ENCODE measurements around the gene SPATA31C2. TPM values are rescaled to one million over a fixed set of nuclear protein-coding genes. Genes with fewer than 3 reads are reported as not detected.
"Not testable (repeated sequence)": the region's sequence is repeated elsewhere in the genome, so short reads cannot be mapped to it uniquely, and the experiment has no call there.

SPATA31C2 gene
- total RNA-seq, 1 donor from 2014 or later, result 0.34 TPM

DNA sequence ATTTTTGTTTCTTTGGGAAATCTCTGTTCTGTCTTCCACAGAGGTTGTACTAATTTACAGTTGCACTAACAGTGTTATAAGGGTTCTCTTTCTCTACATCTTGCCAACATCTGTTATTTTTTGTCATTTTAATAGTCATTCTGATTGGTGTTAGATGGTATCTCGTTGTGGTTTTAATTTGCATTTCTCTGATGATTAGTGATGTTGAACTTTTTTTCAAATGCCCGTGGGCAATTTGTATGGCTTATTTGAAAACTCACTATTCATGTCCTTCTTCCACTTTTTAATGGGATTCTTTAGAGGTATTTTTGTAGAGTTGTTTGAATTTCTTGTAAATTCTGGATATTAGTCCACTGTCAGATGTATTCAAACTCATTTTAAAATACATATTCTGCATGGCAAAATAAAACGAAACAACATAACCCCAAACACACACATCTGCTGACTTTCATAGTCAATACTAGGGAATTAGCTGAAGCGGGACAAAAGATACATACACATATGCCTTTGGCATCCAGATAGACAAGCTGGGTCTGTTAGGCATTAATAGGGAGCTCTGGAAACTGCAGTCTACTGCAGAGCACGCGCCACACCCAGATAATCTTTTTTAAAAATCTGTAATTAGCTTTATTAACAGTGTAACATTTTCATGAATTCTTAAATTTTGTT lies 5.8 kb upstream of the SPATA31C2 start:
- H3K27ac Mint-ChIP-seq, result no peak overlapping the region
- peaks cover 24% of the 10 kb centered on the region for H3K27me3 Mint-ChIP-seq (ENCODE audit: low read depth)
- H3K9me3 Mint-ChIP-seq, result peaks cover 7% of the 10 kb centered on the region
- H3K36me3 Mint-ChIP-seq, result no peaks in the 10 kb centered on the region
- H3K4me1 Mint-ChIP-seq, result peaks cover 3% of the 10 kb centered on the region
- TF ChIP-seq, protein P1, sequence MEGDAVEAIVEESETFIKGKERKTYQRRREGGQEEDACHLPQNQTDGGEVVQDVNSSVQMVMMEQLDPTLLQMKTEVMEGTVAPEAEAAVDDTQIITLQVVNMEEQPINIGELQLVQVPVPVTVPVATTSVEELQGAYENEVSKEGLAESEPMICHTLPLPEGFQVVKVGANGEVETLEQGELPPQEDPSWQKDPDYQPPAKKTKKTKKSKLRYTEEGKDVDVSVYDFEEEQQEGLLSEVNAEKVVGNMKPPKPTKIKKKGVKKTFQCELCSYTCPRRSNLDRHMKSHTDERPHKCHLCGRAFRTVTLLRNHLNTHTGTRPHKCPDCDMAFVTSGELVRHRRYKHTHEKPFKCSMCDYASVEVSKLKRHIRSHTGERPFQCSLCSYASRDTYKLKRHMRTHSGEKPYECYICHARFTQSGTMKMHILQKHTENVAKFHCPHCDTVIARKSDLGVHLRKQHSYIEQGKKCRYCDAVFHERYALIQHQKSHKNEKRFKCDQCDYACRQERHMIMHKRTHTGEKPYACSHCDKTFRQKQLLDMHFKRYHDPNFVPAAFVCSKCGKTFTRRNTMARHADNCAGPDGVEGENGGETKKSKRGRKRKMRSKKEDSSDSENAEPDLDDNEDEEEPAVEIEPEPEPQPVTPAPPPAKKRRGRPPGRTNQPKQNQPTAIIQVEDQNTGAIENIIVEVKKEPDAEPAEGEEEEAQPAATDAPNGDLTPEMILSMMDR (IDR thresholded peaks at IDR 0.05; ENCODE audit: unreplicated experiment), result no peak
- no peak overlapping the region for H3K4me3 Mint-ChIP-seq
- no peak for DNase-seq (ENCODE audit: low spot score in 2 of 2, unreplicated experiment in 2 of 2)

DNA sequence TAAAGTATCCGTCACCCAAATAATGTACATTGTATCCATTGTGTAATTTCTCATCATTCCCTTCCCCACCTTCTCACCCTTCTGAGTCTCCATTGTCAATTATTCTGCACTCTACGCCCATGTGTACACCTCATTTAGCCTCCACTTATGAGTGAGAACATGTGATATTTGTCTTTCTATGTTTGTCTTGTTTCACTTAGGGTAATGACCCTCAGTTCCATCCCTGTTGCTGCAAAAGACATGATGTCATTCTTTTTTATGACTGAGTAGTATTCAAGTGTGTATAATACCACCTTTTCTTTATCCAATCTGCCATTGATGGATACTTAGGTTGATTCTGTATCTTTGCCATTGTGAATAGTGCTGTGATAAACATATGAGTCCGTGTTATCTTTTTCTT lies 4.9 kb upstream of the SPATA31C2 start:
- DNase-seq (ENCODE audit: low spot score in 2 of 2, unreplicated experiment in 2 of 2), result no peak
- H3K4me3 Mint-ChIP-seq, result no peak overlapping the region
- H3K27me3 Mint-ChIP-seq (ENCODE audit: low read depth), result peaks cover 20% of the 10 kb centered on the region
- TF ChIP-seq, protein P1 (IDR thresholded peaks at IDR 0.05; ENCODE audit: unreplicated experiment), result no peak
- H3K36me3 Mint-ChIP-seq, result no peaks in the 10 kb centered on the region
- H3K27ac Mint-ChIP-seq, result no peak overlapping the region
- H3K4me1 Mint-ChIP-seq, result peaks cover 3% of the 10 kb centered on the region
- H3K9me3 Mint-ChIP-seq, result peaks cover 7% of the 10 kb centered on the region

DNA sequence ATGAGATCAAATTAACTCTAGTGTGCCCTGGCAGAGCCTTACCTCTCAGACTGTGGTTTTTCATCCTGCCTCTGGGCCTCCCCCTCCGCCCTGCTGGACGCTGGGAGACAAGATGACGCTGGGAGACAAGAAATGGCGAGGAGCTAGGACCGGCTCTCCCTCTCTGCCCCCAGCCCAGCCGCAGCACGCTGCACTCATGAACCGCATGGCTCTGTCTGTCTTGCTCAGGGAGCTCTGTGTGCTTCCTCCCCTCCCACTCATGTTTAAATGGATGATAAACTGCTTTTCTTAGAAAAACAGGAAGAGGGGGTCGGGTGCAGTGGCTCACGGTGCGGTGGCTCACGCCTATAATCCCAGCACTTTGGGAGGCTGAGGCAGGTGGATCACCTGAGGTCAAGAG lies 4.7 kb downstream of the SPATA31C2 start:
- H3K4me3 Mint-ChIP-seq, result peak overlapping the region; percentile 22

DNA sequence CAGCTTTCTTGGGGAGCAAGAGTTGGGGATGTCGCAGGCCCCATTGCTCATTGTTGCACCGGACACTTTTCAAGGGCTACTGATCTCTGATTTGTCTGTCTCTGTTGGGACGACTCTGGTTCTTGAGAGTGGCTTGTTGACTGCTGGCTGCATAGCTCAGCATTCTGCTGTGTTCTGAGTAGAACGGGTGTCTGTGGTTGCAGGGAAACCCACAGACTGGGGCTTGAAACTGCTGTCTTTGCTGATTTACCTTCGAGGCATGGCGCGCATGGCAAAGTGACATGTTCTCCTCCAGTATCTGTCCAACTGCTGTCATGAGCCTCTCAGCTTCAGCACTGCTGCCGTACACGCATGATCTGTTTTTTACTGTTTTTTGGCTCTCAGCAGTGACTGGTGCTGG lies 8.7 kb downstream of the SPATA31C2 start:
- not testable (repeated sequence) for DNase-seq (ENCODE audit: low spot score in 2 of 2, unreplicated experiment in 2 of 2); H3K4me1 Mint-ChIP-seq; H3K9me3 Mint-ChIP-seq; H3K27me3 Mint-ChIP-seq (ENCODE audit: low read depth); H3K4me3 Mint-ChIP-seq; H3K27ac Mint-ChIP-seq; H3K36me3 Mint-ChIP-seq

More for the DNA sequence above, 4.7 kb downstream of the SPATA31C2 start:
- not testable (repeated sequence) for H3K4me1 Mint-ChIP-seq; H3K27me3 Mint-ChIP-seq (ENCODE audit: low read depth); H3K36me3 Mint-ChIP-seq; DNase-seq (ENCODE audit: low spot score in 2 of 2, unreplicated experiment in 2 of 2); H3K9me3 Mint-ChIP-seq
- peak overlapping the region; percentile 71 for H3K27ac Mint-ChIP-seq

DNA sequence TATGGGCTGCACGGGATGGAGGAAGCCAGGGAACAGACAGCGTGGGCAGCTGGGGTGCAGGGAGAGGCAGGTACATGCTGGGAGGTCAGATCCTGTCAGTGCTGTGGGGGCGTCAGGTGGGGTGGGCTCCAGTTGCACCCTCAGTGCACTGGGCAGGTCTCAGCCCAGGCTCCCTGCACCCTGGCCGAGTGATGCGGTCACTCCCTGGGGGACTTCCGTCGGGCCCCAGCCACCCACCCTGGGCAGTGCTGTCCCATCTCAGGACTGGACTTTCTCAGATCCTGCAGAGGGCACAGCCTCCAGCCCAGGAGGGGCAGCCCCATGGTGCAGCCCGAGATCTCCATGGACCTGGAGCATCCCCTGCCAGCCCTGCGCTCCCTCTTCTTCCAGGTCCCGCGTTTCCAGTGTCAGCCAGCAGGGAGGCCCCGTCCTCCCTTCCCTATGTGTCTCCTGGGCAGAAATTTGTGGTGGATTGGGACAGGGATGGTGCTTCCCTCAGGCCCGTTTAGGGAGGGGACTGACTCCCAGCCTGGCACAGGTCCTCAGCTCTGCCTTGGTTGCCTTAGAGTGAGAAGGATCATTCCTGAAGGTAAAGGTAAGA lies 10.5 kb downstream of the SPATA31C2 start:
- H3K4me3 Mint-ChIP-seq; H3K9me3 Mint-ChIP-seq; DNase-seq (ENCODE audit: low spot score in 2 of 2, unreplicated experiment in 2 of 2); H3K36me3 Mint-ChIP-seq; H3K4me1 Mint-ChIP-seq; H3K27ac Mint-ChIP-seq; H3K27me3 Mint-ChIP-seq (ENCODE audit: low read depth): not testable (repeated sequence)

DNA sequence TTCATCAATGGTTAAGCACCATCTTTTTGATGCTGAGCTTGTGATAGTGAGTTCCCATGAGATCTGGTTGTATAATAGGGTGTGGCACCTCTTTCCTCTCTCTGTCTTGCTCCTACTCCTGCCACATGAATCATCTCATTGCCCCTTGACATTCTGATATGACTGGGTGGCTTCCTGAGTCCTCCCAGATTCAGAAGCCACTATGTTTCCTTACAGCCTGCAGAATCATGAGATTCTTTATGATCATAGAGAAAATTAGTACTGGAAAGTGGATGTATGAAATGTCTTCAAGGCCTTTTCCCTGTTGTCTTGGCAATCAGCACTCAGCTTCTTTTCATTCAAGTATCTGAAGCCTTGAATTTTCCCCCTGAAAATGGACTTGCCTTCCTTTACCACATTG lies 14.9 kb downstream of the SPATA31C2 start:
- not testable (repeated sequence) for H3K9me3 Mint-ChIP-seq; H3K27me3 Mint-ChIP-seq (ENCODE audit: low read depth); H3K36me3 Mint-ChIP-seq; H3K4me3 Mint-ChIP-seq; H3K27ac Mint-ChIP-seq; H3K4me1 Mint-ChIP-seq; DNase-seq (ENCODE audit: low spot score in 2 of 2, unreplicated experiment in 2 of 2)

DNA sequence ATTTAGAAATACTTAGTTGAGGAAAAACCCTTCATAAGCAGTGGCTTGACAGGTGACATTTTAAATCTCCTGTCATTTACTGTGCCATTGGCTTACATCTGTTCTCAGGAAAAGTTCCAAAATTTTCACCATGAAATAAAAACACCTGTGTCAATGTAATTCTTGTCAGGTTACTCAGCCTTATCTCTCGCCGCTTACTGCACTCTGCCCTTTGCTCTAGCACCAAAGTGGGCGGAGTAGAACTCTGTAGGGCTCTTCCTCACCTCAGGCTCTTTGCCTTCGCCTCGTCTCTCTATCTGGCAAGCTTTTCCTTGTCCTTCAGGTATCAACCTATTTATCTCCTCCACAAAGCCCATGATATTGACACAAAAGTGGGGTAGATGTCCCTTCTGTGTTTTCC lies 20.2 kb downstream of the SPATA31C2 start:
- H3K4me1 Mint-ChIP-seq; DNase-seq (ENCODE audit: low spot score in 2 of 2, unreplicated experiment in 2 of 2); H3K27ac Mint-ChIP-seq: not testable (repeated sequence)

DNA sequence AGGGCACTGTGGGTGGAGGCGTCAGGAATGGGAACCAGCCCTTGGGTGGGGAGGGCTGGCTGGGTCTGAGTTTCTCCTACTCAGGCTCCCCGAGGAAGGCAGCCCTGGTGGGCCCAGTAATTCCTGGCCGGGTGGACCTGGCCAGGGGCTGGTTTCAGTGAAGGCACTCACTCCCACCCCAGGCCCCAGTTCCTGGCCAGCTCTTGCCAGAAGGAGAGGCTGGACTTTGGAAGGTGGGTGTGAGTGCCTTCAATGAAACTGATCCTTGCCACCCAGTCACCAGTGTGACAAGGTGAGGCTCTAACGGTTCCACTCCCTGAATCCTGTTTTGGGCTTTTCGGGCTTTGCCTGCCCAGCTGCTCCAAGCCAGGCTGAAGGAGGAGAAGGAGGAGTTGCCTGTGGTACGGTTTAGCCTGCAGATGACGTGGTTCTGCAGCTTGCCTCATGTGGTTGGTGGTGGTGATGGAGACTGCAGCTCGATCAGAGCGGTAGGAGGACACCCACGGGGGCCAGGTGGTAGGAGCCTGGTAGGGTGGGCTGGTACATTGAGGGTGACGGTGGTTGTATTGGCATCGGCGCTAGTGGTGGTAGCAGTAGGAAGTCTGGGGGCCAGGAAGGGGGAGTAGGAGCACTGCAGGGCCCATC lies 23.2 kb downstream of the SPATA31C2 start:
- H3K4me1 Mint-ChIP-seq; H3K9me3 Mint-ChIP-seq; H3K4me3 Mint-ChIP-seq; DNase-seq (ENCODE audit: low spot score in 2 of 2, unreplicated experiment in 2 of 2); H3K27me3 Mint-ChIP-seq (ENCODE audit: low read depth); H3K27ac Mint-ChIP-seq; H3K36me3 Mint-ChIP-seq: not testable (repeated sequence)

More for the DNA sequence above, 20.2 kb downstream of the SPATA31C2 start:
- H3K4me3 Mint-ChIP-seq; H3K36me3 Mint-ChIP-seq; H3K9me3 Mint-ChIP-seq; H3K27me3 Mint-ChIP-seq (ENCODE audit: low read depth): not testable (repeated sequence)

DNA sequence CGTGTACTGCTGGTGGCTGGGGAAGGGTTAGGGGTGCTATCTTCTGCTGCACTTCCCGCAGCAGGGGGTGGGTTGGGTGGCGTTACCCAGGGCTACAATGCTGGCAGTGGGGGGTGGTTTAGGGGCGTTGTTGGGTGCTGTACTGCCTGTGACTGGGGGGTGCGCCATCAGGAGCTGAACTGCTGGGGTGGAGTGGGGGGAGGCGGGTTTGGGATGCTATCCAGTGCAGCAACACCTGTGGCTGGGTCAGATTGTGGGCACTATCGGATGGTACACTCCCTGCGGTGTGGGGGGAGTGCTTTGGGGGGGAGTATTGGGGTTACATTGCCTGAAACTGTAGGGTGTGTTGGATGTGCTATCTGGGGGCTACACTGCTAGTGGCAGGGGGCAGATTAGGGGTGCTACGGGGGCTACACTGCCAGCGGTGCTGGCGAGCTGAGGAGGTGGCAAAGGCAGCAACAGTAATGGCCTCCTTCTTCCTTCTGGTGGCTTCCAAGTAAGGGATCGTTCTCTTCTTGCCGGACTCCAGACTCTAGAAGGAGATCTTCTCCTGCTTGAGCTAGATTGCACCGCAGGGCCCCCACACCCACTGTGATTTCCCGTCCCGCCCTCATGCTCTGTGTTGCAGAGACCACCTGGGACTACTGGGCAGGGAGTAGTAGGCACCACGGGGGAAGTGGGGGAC lies 23.9 kb downstream of the SPATA31C2 start:
- H3K27ac Mint-ChIP-seq; DNase-seq (ENCODE audit: low spot score in 2 of 2, unreplicated experiment in 2 of 2); H3K9me3 Mint-ChIP-seq; H3K36me3 Mint-ChIP-seq; H3K4me3 Mint-ChIP-seq; H3K27me3 Mint-ChIP-seq (ENCODE audit: low read depth); H3K4me1 Mint-ChIP-seq: not testable (repeated sequence)

DNA sequence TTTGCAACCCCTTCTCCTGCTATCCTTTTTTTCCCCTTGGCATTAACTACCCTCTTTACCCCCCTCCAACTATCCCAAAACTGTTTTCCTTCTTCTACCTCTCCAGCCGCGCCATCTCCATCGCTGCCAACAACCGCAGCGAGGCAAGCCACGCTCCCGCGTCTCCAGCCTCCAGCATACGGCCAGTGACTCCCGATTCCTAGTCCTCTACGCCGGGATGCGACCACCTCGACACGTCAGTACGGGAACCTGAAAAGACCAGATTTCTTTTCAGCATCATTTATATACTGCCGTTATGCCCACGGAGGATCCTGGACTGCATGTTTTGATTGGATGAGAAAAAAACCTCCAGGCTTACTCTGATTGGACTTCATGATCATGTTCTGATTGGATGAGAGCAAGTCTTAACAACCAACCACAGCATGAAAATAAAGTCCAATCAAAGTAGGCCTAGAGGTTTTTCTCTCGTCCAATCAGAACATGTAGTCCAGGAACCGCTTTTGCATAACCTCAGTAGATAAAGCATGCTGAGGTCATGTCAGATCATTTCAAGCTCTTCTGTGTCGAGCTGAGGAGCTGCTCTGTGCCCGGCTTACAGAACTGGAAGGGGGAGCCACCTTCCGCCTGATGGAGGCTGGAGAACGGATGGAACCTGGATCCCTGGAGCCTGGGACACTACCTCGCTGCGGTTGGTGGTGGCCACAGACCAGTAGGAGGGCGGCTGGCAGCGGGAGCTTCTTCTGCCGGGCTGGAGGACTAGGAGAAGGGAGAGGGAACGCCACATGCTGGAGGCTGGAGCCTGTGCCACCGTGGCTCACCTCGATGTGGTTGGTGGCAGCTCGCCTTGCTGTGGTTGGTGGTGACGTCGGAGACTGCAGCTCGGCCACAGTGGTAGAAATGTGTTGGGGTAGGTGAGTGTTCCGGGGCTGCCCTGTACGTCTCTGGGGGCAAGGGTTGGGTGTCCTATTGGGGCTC lies 24.8 kb downstream of the SPATA31C2 start:
- not testable (repeated sequence) for H3K4me1 Mint-ChIP-seq; H3K4me3 Mint-ChIP-seq; DNase-seq (ENCODE audit: low spot score in 2 of 2, unreplicated experiment in 2 of 2); H3K36me3 Mint-ChIP-seq; H3K27ac Mint-ChIP-seq; H3K9me3 Mint-ChIP-seq; H3K27me3 Mint-ChIP-seq (ENCODE audit: low read depth)
